SK-N-SH (cell line): ENCODE measurements around the gene CTNNA3. TPM values are rescaled to one million over a fixed set of nuclear protein-coding genes. Genes with fewer than 3 reads are reported as not detected.
A peak's percentile ranks its signal among the peaks of the same experiment; 100 is the strongest.

Experiments
- CTCF ChIA-PET: fragments of 300-600, 350-600 bp; formaldehyde crosslinking; extraction: SDS; loops from one replicate; lab custom pipeline; 2021; lab: Yijun Ruan, JAX
- POLR2A ChIA-PET: fragments of 350-600 bp; sonication (Branson Sonifier 250); formaldehyde crosslinking; extraction: SDS; loops from one replicate; lab custom pipeline; 2020; ENCODE audit warnings: antibody characterized with exemption, inconsistent platforms; lab: Yijun Ruan, JAX
- DNase-seq: peaks from one replicate; pipeline ENCODE4 v3.0.0; 2012
- H2AFZ ChIP-seq: fragments of 200-600 bp; sonication (generic); 2 replicates; pipeline ENCODE4 v1.8.1; 2016; ENCODE audit warnings: antibody characterized with exemption, mild to moderate bottlenecking, low read depth
- H3F3A ChIP-seq: fragments of 200-600 bp; sonication (generic); replicated peaks from 2 replicates; pipeline ENCODE3; 2016; ENCODE audit warnings: antibody characterized with exemption, mild to moderate bottlenecking; ENCODE audit not compliant: insufficient read depth
- H3K27ac ChIP-seq, 2 experiments: fragments of 200-500 bp in 1 of 2; fragments of 200-600 bp in 1 of 2; sonication (Bioruptor generic) in 1 of 2; sonication (generic), shearing (Covaris generic) in 1 of 2; 2 replicates each; pipeline versions ENCODE4 v1.5.1 to v1.6.1; 2014 to 2016; ENCODE audit warnings: low read depth in 2 of 2, inconsistent platforms in 1 of 2, low read length in 1 of 2, mild to moderate bottlenecking in 1 of 2, mixed read lengths in 1 of 2
- H3K27me3 ChIP-seq: fragments of 200-600 bp; sonication (generic), shearing (Covaris generic); 2 replicates; pipeline ENCODE4 v1.6.1; 2016; ENCODE audit warnings: mixed run types; ENCODE audit not compliant: insufficient read depth
- H3K36me3 ChIP-seq, 2 experiments: fragments of 200-500 bp in 1 of 2; fragments of 200-600 bp in 1 of 2; sonication (Bioruptor generic) in 1 of 2; sonication (generic) in 1 of 2; replicated peaks in 1 of 2; 2 replicates each; pipeline versions ENCODE3 to v1.5.1; 2014 to 2016; ENCODE audit warnings: low read length in 1 of 2, mild to moderate bottlenecking in 1 of 2; ENCODE audit not compliant: insufficient read depth in 2 of 2, control insufficient read depth in 1 of 2
- H3K4me1 ChIP-seq, 2 experiments: fragments of 200-500 bp in 1 of 2; fragments of 200-600 bp in 1 of 2; sonication (Bioruptor generic) in 1 of 2; sonication (generic), shearing (Covaris generic) in 1 of 2; 2 replicates each; pipeline versions ENCODE4 v1.5.1 to v1.6.1; 2014 to 2016; ENCODE audit warnings: low read depth in 1 of 2, low read length in 1 of 2, mixed run types in 1 of 2; ENCODE audit not compliant: insufficient read depth in 2 of 2, control insufficient read depth in 1 of 2
- H3K4me2 ChIP-seq: fragments of 200-600 bp; sonication (generic), shearing (Covaris generic); 2 replicates; pipeline ENCODE4 v1.6.1; 2017; ENCODE audit warnings: mixed run types
- H3K4me3 ChIP-seq, 2 experiments: fragments of 200-500 bp in 1 of 2; fragments of 200-600 bp in 1 of 2; sonication (Bioruptor generic) in 1 of 2; sonication (generic), shearing (Covaris generic) in 1 of 2; 2 replicates each; pipeline versions ENCODE4 v1.5.1 to v1.8.1; 2014 to 2016; ENCODE audit warnings: low read depth in 2 of 2, inconsistent platforms in 1 of 2, low read length in 1 of 2, mild to moderate bottlenecking in 1 of 2, mixed read lengths in 1 of 2, moderate library complexity in 1 of 2
- H3K79me2 ChIP-seq: fragments of 200-600 bp; sonication (generic); 2 replicates; pipeline ENCODE4 v1.8.1; 2017; ENCODE audit warnings: mild to moderate bottlenecking; ENCODE audit not compliant: insufficient read depth
- H3K9ac ChIP-seq: fragments of 200-600 bp; sonication (generic); 2 replicates; pipeline ENCODE4 v1.6.1; 2017; ENCODE audit warnings: mixed run types
- H3K9me2 ChIP-seq: fragments of 200-600 bp; sonication (generic); 2 replicates; pipeline ENCODE4 v1.6.1; 2017; ENCODE audit warnings: mixed run types
- H3K9me3 ChIP-seq: fragments of 200-600 bp; sonication (generic); 2 replicates; pipeline ENCODE4 v1.6.1; 2017; ENCODE audit warnings: mixed run types, mild to moderate bottlenecking, moderate library complexity
- H4K20me1 ChIP-seq: fragments of 200-600 bp; sonication (generic); 2 replicates; pipeline ENCODE4 v1.6.1; 2017; ENCODE audit warnings: mild to moderate bottlenecking, mixed run types; ENCODE audit not compliant: insufficient read depth
- CHD2 ChIP-seq: fragments of 150-350 bp; IDR thresholded peaks from 2 replicates; pipeline ENCODE4 v1.6.1; 2018; ENCODE audit warnings: low read length; ENCODE audit not compliant: partially characterized antibody
- CTCF ChIP-seq: fragments of 200-600 bp; sonication (generic); IDR thresholded peaks from 2 replicates; pipeline ENCODE4 v1.6.1; 2017; ENCODE audit warnings: antibody characterized with exemption, mild to moderate bottlenecking, moderate library complexity
- EP300 ChIP-seq, 2 experiments: IDR thresholded peaks; 2 replicates each; pipeline versions ENCODE4 v1.4.0 to v1.6.1; 2012; ENCODE audit warnings: borderline replicate concordance in 1 of 2, low read depth in 1 of 2, low read length in 1 of 2
- EZH2phosphoT487 ChIP-seq: fragments of 200-600 bp; sonication (generic); IDR thresholded peaks from 2 replicates; pipeline ENCODE4 v1.6.1; 2017; ENCODE audit warnings: low read depth, mixed run types, mild to moderate bottlenecking, antibody characterized with exemption, moderate library complexity, borderline replicate concordance
- FOXM1 ChIP-seq: IDR thresholded peaks from 2 replicates; pipeline ENCODE4 v1.4.0; 2012; ENCODE audit warnings: low read depth, mild to moderate bottlenecking
- GABPA ChIP-seq: IDR thresholded peaks from 2 replicates; pipeline ENCODE4 v1.4.0; 2012; ENCODE audit warnings: low read depth, mild to moderate bottlenecking
- GATA2 ChIP-seq: sonication (generic); formaldehyde crosslinking; IDR thresholded peaks from 2 replicates; pipeline ENCODE4 v1.5.0; 2020; ENCODE audit warnings: mild to moderate bottlenecking, missing genetic modification reagents
- IRF3 ChIP-seq: fragments of 150-350 bp; IDR thresholded peaks from 2 replicates; pipeline ENCODE4 v1.6.1; 2016; ENCODE audit warnings: mild to moderate bottlenecking, low read depth, low read length
- JUND ChIP-seq: IDR thresholded peaks from 2 replicates; pipeline ENCODE4 v1.4.0; 2012
- MEF2A ChIP-seq: IDR thresholded peaks from 2 replicates; pipeline ENCODE4 v1.4.0; 2012; ENCODE audit warnings: low read depth, borderline replicate concordance
- NFIC ChIP-seq: IDR thresholded peaks from 2 replicates; pipeline ENCODE4 v1.4.0; 2012; ENCODE audit warnings: borderline replicate concordance
- NRF1 ChIP-seq: IDR thresholded peaks from 2 replicates; pipeline ENCODE4 v1.6.1; 2012; ENCODE audit warnings: low read depth, mild to moderate bottlenecking, low read length
- PBX3 ChIP-seq: IDR thresholded peaks from 2 replicates; pipeline ENCODE4; 2012
- POLR2AphosphoS5 ChIP-seq: IDR thresholded peaks from 2 replicates; pipeline ENCODE4 v1.6.1; 2012; ENCODE audit warnings: low read depth, low read length
- RAD21 ChIP-seq: IDR thresholded peaks from 2 replicates; pipeline ENCODE4 v1.6.1; 2012; ENCODE audit warnings: mild to moderate bottlenecking, low read length
- RCOR1 ChIP-seq: fragments of 150-350 bp; IDR thresholded peaks from 2 replicates; pipeline ENCODE4 v1.6.1; 2017; ENCODE audit warnings: antibody characterized with exemption, low read length
- RFX5 ChIP-seq: IDR thresholded peaks from 2 replicates; pipeline ENCODE4 v1.6.1; 2012; ENCODE audit warnings: mild to moderate bottlenecking, improper control_type of control experiment, low read length
- RXRA ChIP-seq: IDR thresholded peaks from 2 replicates; pipeline ENCODE4 v1.4.0; 2012; ENCODE audit warnings: low read depth, mild to moderate bottlenecking, borderline replicate concordance
- SIN3A ChIP-seq: IDR thresholded peaks from 2 replicates; pipeline ENCODE4 v1.6.1; 2012; ENCODE audit warnings: low read depth, mild to moderate bottlenecking, low read length, moderate library complexity, borderline replicate concordance
- TAF1 ChIP-seq: IDR thresholded peaks from 2 replicates; pipeline ENCODE4 v1.6.1; 2012; ENCODE audit warnings: low read depth, mild to moderate bottlenecking, low read length, moderate library complexity, borderline replicate concordance
- TEAD4 ChIP-seq: IDR thresholded peaks from 2 replicates; pipeline ENCODE4 v1.4.0; 2012; ENCODE audit warnings: mild to moderate bottlenecking, borderline replicate concordance; ENCODE audit not compliant: insufficient read depth
- USF1 ChIP-seq: IDR thresholded peaks from 2 replicates; pipeline ENCODE4 v1.4.0; 2012; ENCODE audit warnings: low read depth, borderline replicate concordance
- YY1 ChIP-seq: IDR thresholded peaks from 2 replicates; pipeline ENCODE4 v1.4.0; 2012; ENCODE audit warnings: low read depth, mild to moderate bottlenecking
- ZBTB33 ChIP-seq: IDR thresholded peaks from 2 replicates; pipeline ENCODE4 v1.4.0; 2012; ENCODE audit warnings: low read depth, borderline replicate concordance
- WGBS: methylation state at CpG from one replicate; pipeline ENCODE4 v1.1.6; 2017; ENCODE audit warnings: low lambda C conversion rate; 5-methylcytosine and 5-hydroxymethylcytosine counted together
- polyA plus RNA-seq, 3 experiments: library from polyadenylated mRNA; depleted of rRNA; stranded (reverse); fragments of >200 nt; gene quantifications; 2 replicates each; pipeline ENCODE4 v1.2.3, GENCODE V29; 2012

Gene CTNNA3
- polyA plus RNA-seq, 1 of the 3 experiments (the other 2 are of a cell fraction) = not detected

GRCh38 chr10:67602268-67602950 is 93.6 kb downstream of the CTNNA3 start:
- H3K9ac ChIP-seq = no peak overlapping the region
- H3K9me3 ChIP-seq = no peaks in the 10 kb centered on the region
- H3K36me3 ChIP-seq = no peaks in the 10 kb centered on the region
- H3K4me2 ChIP-seq = peak overlapping the region; percentile 5; the same call in 1 of the 2 replicates
- no peaks in the 10 kb centered on the region for H3K27me3 ChIP-seq
- H3K9me2 ChIP-seq = no peaks in the 10 kb centered on the region
- no peak overlapping the region for H3K4me3 ChIP-seq
- DNase-seq = no peak
- peaks cover 15% of the 10 kb centered on the region for H3F3A ChIP-seq
- H4K20me1 ChIP-seq = no peaks in the 10 kb centered on the region
- ChIA-PET POLR2A (no interaction called here), CTCF (no interaction called here)
- 6% methylated on average over 4 of the region's 4 CpGs for WGBS
- no peaks in the 10 kb centered on the region for H3K79me2 ChIP-seq
- peak overlapping the region in 1 of 2 experiments; percentile 26; a peak in 1 of 4 replicates for H3K27ac ChIP-seq
- peaks cover 0 to 12% of the 10 kb centered on the region in 2 experiments; a peak in 2 of 4 replicates for H3K4me1 ChIP-seq
- H2AFZ ChIP-seq = no peak overlapping the region
- TF ChIP-seq CTCF (no peak), RCOR1 (no peak), CHD2 (no peak), YY1 (no peak), NFIC (peak; percentile 87), USF1 (no peak), SIN3A (no peak), POLR2AphosphoS5 (no peak), ZBTB33 (no peak), EP300 (IDR thresholded peaks at IDR 0.05; ENCODE audit: borderline replicate concordance in 1 of 2, low read depth in 1 of 2, low read length in 1 of 2) (no peak; a peak in 1 of 4 replicates), GATA2 (CRISPR knock-in tag) (no peak), PBX3 (peak; percentile 45; the same call in 1 of the 2 replicates), TEAD4 (peak; percentile 60; the same call in 1 of the 2 replicates), GABPA (no peak), MEF2A (no peak), FOXM1 (no peak), TAF1 (no peak), IRF3 (no peak), RFX5 (no peak), NRF1 (no peak), RAD21 (no peak), JUND (peak; percentile 33), RXRA (no peak), EZH2phosphoT487 (no peak)
